ENCODE results near the gene GLRX5.

Gene GLRX5

GRCh38 chr14:95547272-95547625 lies 12.4 kb downstream of the GLRX5 start:
- no peak overlapping the region for H3K4me3 ChIP-seq (replicated peaks; ENCODE audit: low read depth, low read length)
- DNase-seq (ENCODE audit: low read depth) = no peak
- TF ChIP-seq CTCF (IDR thresholded peaks at IDR 0.05; ENCODE audit: low read length, missing control alignments) = no peak

GRCh38 chr14:95547626-95548327 lies 12.9 kb downstream of the GLRX5 start:
- no peak overlapping the region for H3K4me3 ChIP-seq (replicated peaks; ENCODE audit: low read depth, low read length)
- TF ChIP-seq CTCF (IDR thresholded peaks at IDR 0.05; ENCODE audit: low read length, missing control alignments) = no peak
- DNase-seq (ENCODE audit: low read depth) = peak; percentile 68

GRCh38 chr14:95548328-95548929 lies 13.6 kb downstream of the GLRX5 start:
- no peak for DNase-seq (ENCODE audit: low read depth)
- no peak for TF ChIP-seq CTCF (IDR thresholded peaks at IDR 0.05; ENCODE audit: low read length, missing control alignments)
- H3K4me3 ChIP-seq (replicated peaks; ENCODE audit: low read depth, low read length) = no peak overlapping the region

GRCh38 chr14:95549656-95550585 lies 15.1 kb downstream of the GLRX5 start:
- no peak for TF ChIP-seq CTCF (IDR thresholded peaks at IDR 0.05; ENCODE audit: low read length, missing control alignments)
- no peak overlapping the region for H3K4me3 ChIP-seq (replicated peaks; ENCODE audit: low read depth, low read length)
- no peak for DNase-seq (ENCODE audit: low read depth)

GRCh38 chr14:95551435-95551834 lies 16.6 kb downstream of the GLRX5 start:
- DNase-seq (ENCODE audit: low read depth) = no peak
- no peak for TF ChIP-seq CTCF (IDR thresholded peaks at IDR 0.05; ENCODE audit: low read length, missing control alignments)
- H3K4me3 ChIP-seq (replicated peaks; ENCODE audit: low read depth, low read length) = no peak overlapping the region

- H3K4me3 ChIP-seq (replicated peaks; ENCODE audit: low read depth, low read length) = no peak overlapping the region
- no peak for DNase-seq (ENCODE audit: low read depth)
- no peak for TF ChIP-seq CTCF (IDR thresholded peaks at IDR 0.05; ENCODE audit: low read length, missing control alignments)
Measured at GRCh38 chr14:95553141-95553540, 18.3 kb downstream of the GLRX5 start.

Measured in fibroblast of pulmonary artery (primary cell).